Upper lobe of left lung (tissue), 6 donors: ENCODE measurements around the gene ZNF662. TPM values are rescaled to one million over a fixed set of nuclear protein-coding genes. Genes with fewer than 3 reads are reported as not detected.

Source experiments
- ATAC-seq, 2 donors: fragments of 200-7000 bp; cut with Tn5 transposase; one replicate each; pipeline ENCODE4 v1.9.1; 2022; ENCODE audit warnings: mild to moderate bottlenecking in 2 of 2, moderate library complexity in 2 of 2; ENCODE audit not compliant: low FRiP score in 2 of 2
- DNase-seq, 2 donors: peaks; one replicate each; pipeline ENCODE4 v3.0.0-alpha.2; 2019 to 2020
- H3K27ac ChIP-seq, 4 donors: fragments of 200-600 bp; sonication (generic); one replicate each; pipeline ENCODE4 v1.5.1; 2016 to 2019
- H3K27me3 ChIP-seq, 4 donors: fragments of 200-600 bp; sonication (generic); one replicate each; pipeline ENCODE4 v1.5.1; 2017 to 2019
- H3K36me3 ChIP-seq, 4 donors: fragments of 200-600 bp; sonication (generic); one replicate each; pipeline ENCODE4 v1.5.1; 2016 to 2019
- H3K4me1 ChIP-seq, 4 donors: fragments of 200-600 bp; sonication (generic); one replicate each; pipeline ENCODE4 v1.5.1; 2018 to 2019
- H3K4me3 ChIP-seq, 4 donors: fragments of 200-600 bp; sonication (generic); one replicate each; pipeline ENCODE4 v1.5.1; 2017 to 2019; ENCODE audit warnings: mild to moderate bottlenecking in 2 of 4, moderate library complexity in 1 of 4
- H3K9me3 ChIP-seq, 4 donors: fragments of 200-600 bp; sonication (generic); one replicate each; pipeline ENCODE4 v1.5.1; 2018 to 2019
- CTCF ChIP-seq, 6 experiments: fragments of 450-650 bp in 4 of 6; fragments of 200-600 bp in 2 of 6; sonication (generic) in 2 of 6; IDR thresholded peaks; one replicate each; pipeline ENCODE4 v1.5.1; 2016 to 2019; ENCODE audit warnings: antibody characterized with exemption in 6 of 6
- EP300 ChIP-seq, 4 donors: sonication (generic); formaldehyde crosslinking; IDR thresholded peaks; one replicate each; pipeline ENCODE4 v1.5.1; 2017; ENCODE audit warnings: antibody characterized with exemption in 4 of 4, control low read depth in 2 of 4
- POLR2A ChIP-seq, 4 donors: fragments of 450-650 bp; IDR thresholded peaks; one replicate each; pipeline ENCODE4 v1.5.1; 2016 to 2017; ENCODE audit warnings: antibody characterized with exemption in 4 of 4, mild to moderate bottlenecking in 2 of 4
- POLR2AphosphoS5 ChIP-seq, 2 donors: sonication (generic); formaldehyde crosslinking; IDR thresholded peaks; one replicate each; pipeline ENCODE4 v1.5.1; 2017; ENCODE audit warnings: antibody characterized with exemption in 2 of 2
- WGBS, 2 donors: methylation state at CpG; one replicate each; pipeline ENCODE4 v1.1.5; 2017 to 2018; 5-methylcytosine and 5-hydroxymethylcytosine counted together
- total RNA-seq, 6 donors: library from RNA; depleted of rRNA in 4 of 6; stranded (reverse); fragments of >200 nt in 4 of 6; gene quantifications; one replicate each; pipeline versions ENCODE4 v1.1.0 to v1.2.1, GENCODE V29; 2016 to 2021
- donor health status: DM: no; HTN: no; CAD: no; lungs with moderate emphysema.
- donor health status: DM: no; HTN: yes; CAD: no; lungs with severe emphysema.

The ZNF662 gene
- total RNA-seq, 6 donors from 2014 or later: 4.1 to 10.5 (median 6.3) TPM

DNA sequence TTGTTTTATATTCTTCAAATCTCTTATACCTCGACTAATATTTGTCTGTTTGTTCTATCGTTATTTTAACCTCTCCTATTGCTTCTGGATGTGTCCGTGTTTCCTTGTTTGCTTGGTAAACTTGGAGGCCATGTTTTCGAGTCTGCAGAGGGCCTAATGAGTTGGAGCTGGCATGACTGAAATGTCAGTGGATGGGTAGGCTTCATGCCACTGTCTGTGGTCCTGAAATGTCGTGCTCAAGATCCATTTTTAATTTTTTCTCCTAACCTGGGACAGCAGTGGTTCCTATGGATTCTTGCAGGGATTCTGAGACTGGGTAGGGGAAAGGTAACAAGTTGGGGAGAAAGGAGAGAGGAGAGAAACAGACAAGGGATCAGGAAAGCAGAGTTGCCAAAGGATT lies 54.3 kb downstream of the ZNF662 start:
- H3K4me3 ChIP-seq: no peak overlapping the region
- ATAC-seq (no peak), DNase-seq (no peak)
- H3K27ac ChIP-seq: no peak overlapping the region
- no peak for TF ChIP-seq POLR2AphosphoS5 (IDR thresholded peaks at IDR 0.05)
- no peak for TF ChIP-seq POLR2A (IDR thresholded peaks at IDR 0.05)
- no peak for TF ChIP-seq EP300 (IDR thresholded peaks at IDR 0.05)
- TF ChIP-seq CTCF (IDR thresholded peaks at IDR 0.05): no peak
- H3K27me3 ChIP-seq: no peaks in the 10 kb centered on the region
- no peaks in the 10 kb centered on the region for H3K9me3 ChIP-seq
- H3K4me1 ChIP-seq: no peaks in the 10 kb centered on the region
- no peaks in the 10 kb centered on the region for H3K36me3 ChIP-seq
- WGBS, 2 donors: 69 to 75% methylated on average over 5 of the region's 5 CpGs

DNA sequence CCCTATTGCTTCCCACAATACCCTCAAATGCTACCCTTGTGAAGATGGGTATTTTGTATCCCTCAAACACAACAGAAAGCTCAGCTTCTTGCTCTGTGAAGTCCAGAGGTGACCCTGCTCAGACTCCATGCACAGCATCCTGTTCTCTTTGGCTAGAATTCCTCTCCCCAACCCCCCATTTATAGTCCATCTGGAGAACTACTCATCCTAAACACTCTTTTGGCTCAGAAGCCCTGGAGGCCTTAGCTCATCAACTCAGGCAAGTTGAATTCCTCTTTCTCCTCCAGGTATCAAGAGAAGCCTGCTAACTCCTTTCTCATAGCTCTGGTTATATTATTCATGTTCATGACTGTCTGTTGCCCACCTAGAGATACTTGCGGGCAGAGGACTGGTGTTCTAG lies 54.8 kb downstream of the ZNF662 start:
- DNase-seq (no peak), ATAC-seq (no peak)
- TF ChIP-seq EP300 (IDR thresholded peaks at IDR 0.05): no peak
- no peak for TF ChIP-seq POLR2AphosphoS5 (IDR thresholded peaks at IDR 0.05)
- no peak for TF ChIP-seq CTCF (IDR thresholded peaks at IDR 0.05)
- no peak for TF ChIP-seq POLR2A (IDR thresholded peaks at IDR 0.05)
- Histone ChIP-seq H3K4me1 (no peaks in the 10 kb centered on the region), H3K9me3 (no peaks in the 10 kb centered on the region), H3K27ac (no peak overlapping the region), H3K36me3 (no peaks in the 10 kb centered on the region), H3K4me3 (no peak overlapping the region), H3K27me3 (no peaks in the 10 kb centered on the region)
- 83 to 89% methylated on average over 1 of the region's 1 CpG for WGBS, 2 donors

GRCh38 chr3:42961633-42962032 lies 55.7 kb downstream of the ZNF662 start:
- H3K27ac ChIP-seq: no peak overlapping the region
- no peaks in the 10 kb centered on the region for H3K9me3 ChIP-seq
- 3 to 6% methylated on average over 4 of the region's 4 CpGs for WGBS, 2 donors
- peak in 1 of 2 donors; percentile 76 for ATAC-seq
- peak in 5 of 6 experiments; percentile 51 to 64 (median 58) for TF ChIP-seq CTCF (IDR thresholded peaks at IDR 0.05)
- no peak for TF ChIP-seq POLR2AphosphoS5 (IDR thresholded peaks at IDR 0.05)
- no peak for TF ChIP-seq POLR2A (IDR thresholded peaks at IDR 0.05)
- no peak overlapping the region for H3K4me3 ChIP-seq
- H3K4me1 ChIP-seq: no peaks in the 10 kb centered on the region
- no peaks in the 10 kb centered on the region for H3K36me3 ChIP-seq
- H3K27me3 ChIP-seq: no peaks in the 10 kb centered on the region
- DNase-seq: no peak

GRCh38 chr3:42963269-42963668 lies 57.3 kb downstream of the ZNF662 start:
- Histone ChIP-seq H3K27me3 (no peaks in the 10 kb centered on the region), H3K27ac (no peak overlapping the region), H3K4me1 (no peaks in the 10 kb centered on the region), H3K4me3 (no peak overlapping the region), H3K9me3 (no peaks in the 10 kb centered on the region), H3K36me3 (no peaks in the 10 kb centered on the region)
- no peak for DNase-seq
- TF ChIP-seq POLR2A (IDR thresholded peaks at IDR 0.05) (no peak), CTCF (IDR thresholded peaks at IDR 0.05) (no peak), POLR2AphosphoS5 (IDR thresholded peaks at IDR 0.05) (no peak), EP300 (IDR thresholded peaks at IDR 0.05) (no peak)
- 54 to 92% methylated on average over 2 of the region's 2 CpGs for WGBS, 2 donors
- no peak for ATAC-seq

DNA sequence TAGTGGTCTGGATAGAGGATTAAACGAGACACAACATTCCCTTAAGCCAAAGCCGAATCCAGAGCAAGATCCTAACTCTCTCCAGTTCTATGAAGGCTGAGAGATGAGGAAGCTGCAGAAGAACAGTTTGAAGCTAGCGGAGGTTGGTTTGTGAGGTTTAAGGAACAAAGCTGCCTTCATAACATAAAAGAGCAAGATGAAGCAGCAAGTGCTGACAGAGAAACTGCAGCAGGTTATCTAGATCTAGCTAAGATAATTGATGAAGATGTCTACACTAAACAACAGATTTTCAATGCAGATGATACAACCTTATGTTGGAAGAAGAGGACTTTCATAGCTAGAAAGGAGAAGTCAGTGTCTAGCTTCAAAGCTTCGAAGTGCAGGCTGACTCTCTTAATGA lies 58.3 kb downstream of the ZNF662 start:
- no peaks in the 10 kb centered on the region for H3K36me3 ChIP-seq
- DNase-seq (no peak), ATAC-seq (no peak)
- H3K4me1 ChIP-seq: no peaks in the 10 kb centered on the region
- TF ChIP-seq POLR2A (IDR thresholded peaks at IDR 0.05) (no peak), EP300 (IDR thresholded peaks at IDR 0.05) (no peak), CTCF (IDR thresholded peaks at IDR 0.05) (no peak), POLR2AphosphoS5 (IDR thresholded peaks at IDR 0.05) (no peak)
- 86 to 87% methylated on average over 4 of the region's 4 CpGs for WGBS, 2 donors
- no peak overlapping the region for H3K27ac ChIP-seq
- no peak overlapping the region for H3K4me3 ChIP-seq
- H3K9me3 ChIP-seq: no peaks in the 10 kb centered on the region
- no peaks in the 10 kb centered on the region for H3K27me3 ChIP-seq
